Adrenal gland (tissue), 5 donors: ENCODE data around the gene DPP9.

Experiments used
- POLR2A ChIP-seq, 2 donors: fragments of 450-650 bp; IDR thresholded peaks; one replicate each; pipeline ENCODE4 v1.6.1; 2017; ENCODE audit warnings: antibody characterized with exemption in 2 of 2, mild to moderate bottlenecking in 2 of 2, moderate library complexity in 1 of 2
- TF ChIP-seq, protein P1 (sequence below), 6 experiments: fragments of 450-650 bp in 4 of 6; fragments of 200-600 bp in 2 of 6; sonication (generic) in 1 of 6; IDR thresholded peaks; 1 replicate in 5 of 6; 2 replicates in 1 of 6; pipeline versions ENCODE4 v1.5.1 to v1.8.0; 2016 to 2021; ENCODE audit warnings: antibody characterized with exemption in 6 of 6, mild to moderate bottlenecking in 2 of 6, moderate library complexity in 1 of 6
- donor health status: DM: no; HTN: no; CAD: no.

DNA sequence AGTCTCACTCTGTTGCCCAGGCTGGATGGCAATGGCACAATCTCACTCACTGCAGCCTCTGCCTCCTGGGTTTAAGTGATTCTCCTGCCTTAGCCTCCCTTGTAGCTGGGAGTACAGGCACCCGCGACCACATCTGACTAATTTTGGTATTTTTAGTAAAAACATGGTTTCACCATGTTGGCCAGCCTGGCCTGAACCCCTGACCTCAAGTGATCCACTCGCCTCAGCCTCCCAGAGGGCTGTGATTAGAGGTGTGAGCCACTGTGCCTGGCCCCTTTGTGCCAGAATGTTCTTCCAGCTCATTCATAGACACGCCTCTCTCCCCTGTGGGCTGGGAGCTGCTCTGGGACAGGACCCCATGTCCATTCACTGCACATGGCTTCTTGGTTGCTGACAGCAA is 62.6 kb downstream of the DPP9 start:
- no peak for TF ChIP-seq POLR2A (IDR thresholded peaks at IDR 0.05)
- TF ChIP-seq, protein P1, sequence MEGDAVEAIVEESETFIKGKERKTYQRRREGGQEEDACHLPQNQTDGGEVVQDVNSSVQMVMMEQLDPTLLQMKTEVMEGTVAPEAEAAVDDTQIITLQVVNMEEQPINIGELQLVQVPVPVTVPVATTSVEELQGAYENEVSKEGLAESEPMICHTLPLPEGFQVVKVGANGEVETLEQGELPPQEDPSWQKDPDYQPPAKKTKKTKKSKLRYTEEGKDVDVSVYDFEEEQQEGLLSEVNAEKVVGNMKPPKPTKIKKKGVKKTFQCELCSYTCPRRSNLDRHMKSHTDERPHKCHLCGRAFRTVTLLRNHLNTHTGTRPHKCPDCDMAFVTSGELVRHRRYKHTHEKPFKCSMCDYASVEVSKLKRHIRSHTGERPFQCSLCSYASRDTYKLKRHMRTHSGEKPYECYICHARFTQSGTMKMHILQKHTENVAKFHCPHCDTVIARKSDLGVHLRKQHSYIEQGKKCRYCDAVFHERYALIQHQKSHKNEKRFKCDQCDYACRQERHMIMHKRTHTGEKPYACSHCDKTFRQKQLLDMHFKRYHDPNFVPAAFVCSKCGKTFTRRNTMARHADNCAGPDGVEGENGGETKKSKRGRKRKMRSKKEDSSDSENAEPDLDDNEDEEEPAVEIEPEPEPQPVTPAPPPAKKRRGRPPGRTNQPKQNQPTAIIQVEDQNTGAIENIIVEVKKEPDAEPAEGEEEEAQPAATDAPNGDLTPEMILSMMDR (IDR thresholded peaks at IDR 0.05) = no peak
